ENCODE data around the gene PSMB5. TPM values are rescaled to one million over a fixed set of nuclear protein-coding genes. Genes with fewer than 3 reads are reported as not detected.

PSMB5 gene
- total and polyA plus RNA-seq, 9 of the 15 experiments (the other 6 are each of a cell fraction or from before 2014, with no cell fraction given), result 198 to 1,870 (median 269) TPM

GRCh38 chr14:23000860-23001259 is 33.8 kb downstream of the PSMB5 start:
- H2AFZ ChIP-seq (ENCODE audit: low read depth, low read length), result no peak overlapping the region
- H3K9me1 ChIP-seq (ENCODE audit: control insufficient read depth, insufficient read depth, low read length), result no peaks in the 10 kb centered on the region
- ATAC-seq (no peak), FAIRE-seq (no peak), DNase-seq (ENCODE audit: extremely low read depth in 1 of 4, low spot score in 3 of 4) (no peak)
- H3K27me3 ChIP-seq (ENCODE audit: control insufficient read depth in 2 of 2, insufficient read depth in 2 of 2, low read length in 2 of 2), result no peaks in the 10 kb centered on the region
- H3K9ac ChIP-seq (ENCODE audit: insufficient read depth in 1 of 2, low read depth in 2 of 2, low read length in 2 of 2), result no peak overlapping the region
- TF ChIP-seq MCM2 (IDR thresholded peaks at IDR 0.05; ENCODE audit: low read depth) (no peak), E2F1 (CRISPR knock-in tag; IDR thresholded peaks at IDR 0.05) (no peak), PCBP2 (IDR thresholded peaks at IDR 0.05; ENCODE audit: low read depth, low read length, poor library complexity, severe bottlenecking) (no peak), TCF7L2 (IDR thresholded peaks at IDR 0.05; ENCODE audit: low read depth, low read length) (no peak), ZFP91 (CRISPR knock-in tag; IDR thresholded peaks at IDR 0.05) (no peak), E4F1 (CRISPR knock-in tag; IDR thresholded peaks at IDR 0.05; ENCODE audit: borderline replicate concordance) (no peak), NBN (IDR thresholded peaks at IDR 0.05; ENCODE audit: low read depth) (no peak)
- H3K4me1 ChIP-seq (replicated peaks in 1 of 2; ENCODE audit: control insufficient read depth in 2 of 2, insufficient read depth in 2 of 2, low read length in 2 of 2), result peaks cover 23 to 27% of the 10 kb centered on the region in 2 experiments
- no peaks in the 10 kb centered on the region for H3K9me3 ChIP-seq (replicated peaks; ENCODE audit: control insufficient read depth, insufficient read depth, low read depth, low read length)
- no peaks in the 10 kb centered on the region for H4K20me1 ChIP-seq (replicated peaks; ENCODE audit: control insufficient read depth, insufficient read depth, low read length)
- 93% methylated on average over 2 of the region's 2 CpGs for WGBS (ENCODE audit: insufficient coverage, low coverage, missing lambda C conversion rate)
- H3K79me2 ChIP-seq (ENCODE audit: control insufficient read depth, insufficient read depth, low read length), result peaks cover 10% of the 10 kb centered on the region; the same call in 2 of the 3 replicates
- intact Hi-C loops (cut with micrococcal nuclease) (no loop called here), in situ Hi-C loops (cut with MboI) (no loop called here)
- no peak overlapping the region for H3K4me2 ChIP-seq (ENCODE audit: insufficient read depth, low read length)
- no peaks in the 10 kb centered on the region for H3K36me3 ChIP-seq (ENCODE audit: control insufficient read depth, insufficient read depth, low read length)
- CTCF ChIA-PET (ENCODE audit: low intra/inter-chr PET ratio), result no interaction called here
- POLR2A ChIA-PET, result interaction anchor here (1.6 kb wide), 1 partner anchor 23 kb away, joined by 7 read pairs; no protein-coding TSS in a partner anchor
- no TSS peak for BruUV-seq (replicated peaks)
- H3K27ac ChIP-seq (ENCODE audit: extremely low read depth, low read depth, low read length), result no peak overlapping the region
- H3K4me3 ChIP-seq, result no peak overlapping the region
